ENCODE results near the gene STAG1. TPM values are rescaled to one million over a fixed set of nuclear protein-coding genes. Genes with fewer than 3 reads are reported as not detected.

The STAG1 gene
- total and polyA plus RNA-seq, 2 of the 13 experiments (the other 11 are each of a cell fraction or from before 2014, with no cell fraction given) = 6.2 to 25.9 TPM

- peaks cover 17% of the 10 kb centered on the region for H3K4me1 ChIP-seq (ENCODE audit: insufficient read depth, low read length)
- no peak overlapping the region for H3K4me2 ChIP-seq (ENCODE audit: low read depth, low read length)
- no peaks in the 10 kb centered on the region for H4K20me1 ChIP-seq (ENCODE audit: insufficient read depth, low read length)
- no peak overlapping the region for H3K9ac ChIP-seq (ENCODE audit: insufficient read depth, low read depth, low read length)
- H3K79me2 ChIP-seq (ENCODE audit: insufficient read depth, low read length) = peaks cover 55% of the 10 kb centered on the region
- H3K36me3 ChIP-seq (replicated peaks in 1 of 2; ENCODE audit: control insufficient read depth in 1 of 2, insufficient read depth in 2 of 2, low read length in 2 of 2) = no peaks in the 10 kb centered on the region
- H3K9me3 ChIP-seq (ENCODE audit: low read length) = no peaks in the 10 kb centered on the region
- in situ Hi-C loops (cut with HindIII; ENCODE audit: extremely low pct_ligation_motif_present, low pct_unique_long_range_greater_than_20kb) (no loop called here), intact Hi-C loops (cut with micrococcal nuclease; ENCODE audit: unreplicated experiment) (no loop called here)
- no peak overlapping the region for H2AFZ ChIP-seq (ENCODE audit: low read length)
- TF ChIP-seq PITX1 (CRISPR knock-in tag; IDR thresholded peaks at IDR 0.05) = no peak
- no peak for TF ChIP-seq SKIL (CRISPR knock-in tag; IDR thresholded peaks at IDR 0.05; ENCODE audit: borderline replicate concordance)
- TF ChIP-seq HMGXB3 (CRISPR knock-in tag; IDR thresholded peaks at IDR 0.05; ENCODE audit: borderline replicate concordance) = no peak
- TF ChIP-seq GATA4 (IDR thresholded peaks at IDR 0.05; ENCODE audit: borderline replicate concordance, low read depth) = no peak
- TF ChIP-seq THAP9 (CRISPR knock-in tag; IDR thresholded peaks at IDR 0.05; ENCODE audit: borderline replicate concordance) = no peak
- no peak for TF ChIP-seq MLLT10 (CRISPR knock-in tag; IDR thresholded peaks at IDR 0.05)
- no peak for TF ChIP-seq BHLHE40 (IDR thresholded peaks at IDR 0.05; ENCODE audit: low read length)
- no peak for TF ChIP-seq ZBTB49 (CRISPR knock-in tag; IDR thresholded peaks at IDR 0.05; ENCODE audit: borderline replicate concordance)
- TF ChIP-seq REPIN1 (CRISPR knock-in tag; IDR thresholded peaks at IDR 0.05; ENCODE audit: borderline replicate concordance, low read depth) = no peak
- no peak for TF ChIP-seq AKAP8 (CRISPR knock-in tag; IDR thresholded peaks at IDR 0.05)
- no peak for TF ChIP-seq MTA1 (CRISPR knock-in tag; IDR thresholded peaks at IDR 0.05; ENCODE audit: borderline replicate concordance)
- 94% methylated on average over 4 of the region's 4 CpGs for WGBS (ENCODE audit: low lambda C conversion rate)
- H3K27me3 ChIP-seq (ENCODE audit: control insufficient read depth in 1 of 2, insufficient read depth in 2 of 2, low read length in 2 of 2) = no peaks in the 10 kb centered on the region
- ATAC-seq = no peak
- FAIRE-seq = no peak
- H3K4me3 ChIP-seq (replicated peaks in 1 of 3; ENCODE audit: insufficient read depth in 1 of 3, low read depth in 2 of 3, low read length in 3 of 3) = no peak overlapping the region
- ChIA-PET POLR2A (no interaction called here), CTCF (ENCODE audit: low intra/inter-chr PET ratio, low total read pairs) (no interaction called here)
- no peak for DNase-seq (ENCODE audit: low spot score)
- H3K27ac ChIP-seq (ENCODE audit: extremely low read length, insufficient read depth, low read length) = no peak overlapping the region
- BruUV-seq (replicated peaks) = no TSS peak
Observed at GRCh38 chr3:136661282-136661681, 90.9 kb downstream of the STAG1 start.

Data from HepG2 (cell line).